Kasumi-1 (cell line): ENCODE data around the gene NTRK2.

Experiments
- DNase-seq, 2 experiments: peaks; one replicate each; lab custom pipeline; 2025; lab: John Stamatoyannopoulos, UW

Gene NTRK2

GRCh38 chr9:84850830-84851392 is 181.4 kb downstream of the NTRK2 start:
- DNase-seq: no peak

GRCh38 chr9:84851935-84852585 is 182.5 kb downstream of the NTRK2 start:
- no peak for DNase-seq

- DNase-seq: no peak
Measured at GRCh38 chr9:84852617-84853301, 183.2 kb downstream of the NTRK2 start.

DNA sequence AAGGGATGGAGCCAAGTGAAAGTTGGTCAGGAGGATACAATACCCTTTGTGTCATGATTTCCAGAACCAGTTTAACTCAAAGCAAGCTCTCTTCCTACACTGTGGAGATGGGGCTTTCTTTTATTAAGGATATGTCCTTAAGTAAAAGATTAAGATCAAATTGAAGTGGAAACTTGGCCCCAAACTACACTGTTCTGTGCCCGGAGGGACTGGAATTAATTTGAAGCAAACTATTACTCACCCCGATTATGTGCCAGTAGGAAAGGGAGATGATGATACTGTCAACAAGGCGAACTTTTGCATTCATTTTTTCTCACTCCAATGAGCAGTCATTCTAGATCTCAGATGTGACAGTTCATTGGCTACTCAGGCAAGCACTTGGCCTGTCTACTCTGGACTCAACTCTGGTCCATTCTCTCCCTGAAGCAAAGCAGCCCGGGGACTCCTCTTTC is 186.7 kb downstream of the NTRK2 start:
- DNase-seq: no peak

DNA sequence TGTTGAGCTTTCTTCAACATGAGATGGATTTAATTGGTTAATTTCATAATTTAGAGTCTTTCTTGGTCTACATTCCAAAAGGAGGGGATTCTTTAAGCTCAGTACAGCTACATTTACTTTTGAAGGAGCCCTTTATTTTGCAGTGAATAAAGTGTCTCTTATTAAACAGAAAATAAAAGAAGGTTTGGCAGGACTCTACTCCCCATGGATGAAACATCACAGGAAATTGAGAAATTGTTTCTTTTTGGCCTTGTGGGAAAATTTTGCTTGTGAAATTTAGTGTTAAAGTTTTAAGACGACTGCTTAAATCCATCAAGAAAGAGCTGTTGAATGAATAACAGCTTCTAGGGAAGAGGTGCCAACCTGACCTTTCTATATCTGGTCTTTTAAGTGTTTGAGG is 187.7 kb downstream of the NTRK2 start:
- no peak for DNase-seq

DNA sequence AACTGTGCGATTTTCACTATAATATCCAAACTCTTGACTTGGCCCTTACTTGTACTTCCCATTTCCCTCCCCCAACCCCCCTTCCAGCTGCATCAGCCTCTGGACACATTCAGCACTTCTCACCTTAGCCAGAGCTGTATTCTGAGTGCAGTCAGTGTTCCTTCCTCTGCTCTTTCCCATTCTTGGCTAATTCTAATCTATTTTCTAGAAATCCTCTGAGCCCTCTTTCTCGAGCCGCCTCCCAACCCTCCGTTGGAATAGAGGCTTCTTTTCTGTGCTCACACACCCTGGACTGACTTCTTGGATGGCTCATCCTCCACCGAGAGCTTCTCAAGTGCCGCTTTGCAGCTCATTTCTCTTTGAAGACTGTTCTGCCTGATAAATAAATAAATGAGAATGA is 188.8 kb downstream of the NTRK2 start:
- DNase-seq: no peak

GRCh38 chr9:84860249-84861115 is 191.0 kb downstream of the NTRK2 start:
- DNase-seq: no peak

- no peak for DNase-seq
Measured at GRCh38 chr9:84861455-84861854, 191.9 kb downstream of the NTRK2 start.

DNA sequence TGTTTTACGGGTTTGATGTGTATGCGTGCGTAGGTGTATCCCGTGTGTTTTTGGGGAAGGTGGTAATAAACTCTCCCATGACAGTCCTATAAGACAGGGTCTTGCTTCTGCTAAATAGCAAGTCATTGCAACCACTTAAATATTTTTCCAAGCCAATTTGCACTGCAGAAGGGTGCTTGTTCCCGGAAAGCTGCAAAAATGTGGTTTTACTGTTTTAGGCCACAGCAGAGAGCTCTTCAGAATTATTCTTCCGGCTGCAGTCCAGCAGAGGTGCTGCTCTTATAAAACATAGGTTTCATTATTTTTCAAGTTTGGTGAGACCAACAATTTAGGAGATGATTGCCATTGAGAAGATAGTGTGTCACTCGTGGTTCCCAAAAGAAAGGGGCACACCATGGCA is 192.8 kb downstream of the NTRK2 start:
- DNase-seq: no peak

DNA sequence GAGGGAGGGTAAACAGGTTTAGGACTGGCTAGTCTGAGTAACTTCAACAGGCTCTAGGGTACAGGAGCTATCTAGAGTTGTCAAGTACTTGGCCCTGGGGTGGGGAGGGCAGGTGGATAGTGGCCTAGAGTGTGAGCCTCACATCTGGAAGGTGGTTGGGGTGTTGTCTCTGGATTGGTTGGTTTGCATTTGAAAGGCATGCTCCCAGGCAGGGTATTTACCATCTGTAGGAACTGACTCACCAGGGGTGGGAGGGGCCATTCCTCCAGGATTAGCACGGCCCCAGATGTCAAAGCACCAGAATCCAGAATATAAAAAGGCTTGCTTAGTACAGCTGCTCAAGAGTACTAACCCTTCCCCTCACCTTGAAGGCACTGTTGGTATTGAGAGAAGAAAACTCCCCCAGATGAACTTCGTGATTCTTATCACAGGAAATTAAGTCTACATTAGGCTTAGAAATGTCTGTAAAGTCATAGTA is 193.3 kb downstream of the NTRK2 start:
- DNase-seq: no peak

GRCh38 chr9:84863372-84863771 is 193.8 kb downstream of the NTRK2 start:
- no peak for DNase-seq

DNA sequence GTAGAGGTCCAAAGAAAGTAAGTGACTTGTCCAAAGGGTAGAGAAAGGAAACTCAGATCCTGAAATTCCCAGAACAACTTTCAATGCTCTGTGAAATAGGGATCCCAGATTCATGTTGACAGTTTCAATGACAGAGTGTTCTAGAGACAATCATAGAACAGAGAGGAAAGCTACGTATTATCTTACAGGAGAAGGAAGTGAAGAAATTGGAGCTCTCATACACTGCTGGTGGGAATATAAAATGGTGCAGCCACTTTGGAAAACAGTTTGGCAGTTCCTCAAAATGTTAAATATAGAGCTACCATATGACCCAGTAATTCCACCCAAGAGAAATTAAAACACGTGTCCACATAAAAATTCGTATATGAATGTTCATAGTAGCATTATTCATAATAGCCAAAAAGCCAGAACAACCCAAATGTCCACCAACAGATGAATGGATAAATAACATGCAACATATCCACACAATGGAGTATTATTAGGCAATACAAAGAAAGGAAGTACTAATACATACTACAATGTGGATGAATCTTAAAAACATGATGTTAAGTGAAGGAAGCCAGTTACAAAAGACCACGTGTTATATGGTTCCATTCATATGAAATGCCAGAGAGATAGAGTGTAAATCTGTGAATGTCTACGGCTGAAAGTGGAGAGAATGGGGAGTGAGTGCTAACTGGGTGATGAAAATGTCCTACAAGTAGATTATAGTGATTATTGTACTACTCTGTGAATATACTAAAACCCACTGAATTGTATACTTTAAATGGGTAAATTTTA is 197.1 kb downstream of the NTRK2 start:
- DNase-seq: no peak

- DNase-seq: no peak
Measured at GRCh38 chr9:84867186-84867585, 197.7 kb downstream of the NTRK2 start.

DNA sequence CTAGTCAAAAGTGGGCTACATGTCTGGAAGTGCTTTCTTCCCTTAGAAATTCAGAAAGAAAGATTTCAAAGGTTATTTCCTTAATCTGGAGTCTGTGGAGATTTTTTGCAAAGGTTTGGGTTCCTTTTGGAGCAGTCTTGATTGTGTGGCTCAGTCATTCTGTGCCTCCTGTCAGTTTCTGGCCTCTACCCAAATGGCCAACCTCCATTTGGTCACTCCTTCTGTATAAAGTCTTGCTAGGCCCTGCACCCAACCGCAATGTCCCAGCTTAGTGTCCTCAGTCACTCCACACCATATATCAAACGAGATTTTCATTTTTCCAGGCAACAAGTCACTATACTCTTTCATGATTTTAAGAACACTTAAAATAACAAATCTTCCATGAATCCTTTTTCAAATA is 199.6 kb downstream of the NTRK2 start:
- no peak for DNase-seq

DNA sequence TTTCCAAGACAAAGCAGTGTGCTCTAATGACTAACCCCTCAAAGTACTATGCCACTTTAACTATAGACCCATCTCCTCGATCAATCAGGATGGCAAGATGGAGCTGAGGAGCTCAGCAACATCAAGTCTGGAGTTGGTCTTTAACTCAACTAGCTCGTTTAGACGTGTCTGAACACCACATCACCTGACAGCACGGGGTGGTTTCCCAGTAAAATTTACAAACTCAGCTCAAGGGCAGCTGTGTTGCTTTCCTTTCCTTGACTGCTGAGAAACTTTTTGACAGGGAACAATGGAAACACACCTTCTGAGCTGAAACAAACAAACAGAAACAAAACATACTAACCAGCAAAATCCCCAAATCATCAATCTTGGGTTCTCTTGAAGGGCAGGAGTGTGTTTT is 202.5 kb downstream of the NTRK2 start:
- no peak for DNase-seq

DNA sequence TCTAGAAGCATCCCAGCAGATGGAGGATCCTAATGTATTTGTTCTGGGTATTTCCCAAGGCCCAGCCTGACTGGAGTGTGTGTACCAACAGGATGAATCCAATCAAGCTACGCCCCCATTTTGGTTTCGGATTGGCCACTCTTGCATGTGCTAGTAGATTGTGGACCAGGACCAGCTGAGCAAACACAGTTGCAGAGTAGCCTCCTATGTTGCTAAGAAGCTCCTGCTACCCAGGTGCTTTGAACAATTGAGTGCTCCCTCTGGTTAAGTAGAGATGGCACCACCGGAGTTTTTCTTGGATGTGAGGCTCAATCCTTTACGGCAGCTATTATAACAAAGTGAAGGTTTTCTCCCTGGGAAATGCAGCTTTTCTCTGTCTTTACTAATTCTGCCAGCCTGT is 204.5 kb downstream of the NTRK2 start:
- DNase-seq: no peak

- peak; percentile 4 to 6 for DNase-seq
Measured at GRCh38 chr9:84874596-84874995, 205.1 kb downstream of the NTRK2 start.

- no peak for DNase-seq
Measured at GRCh38 chr9:84875193-84875592, 205.7 kb downstream of the NTRK2 start.

DNA sequence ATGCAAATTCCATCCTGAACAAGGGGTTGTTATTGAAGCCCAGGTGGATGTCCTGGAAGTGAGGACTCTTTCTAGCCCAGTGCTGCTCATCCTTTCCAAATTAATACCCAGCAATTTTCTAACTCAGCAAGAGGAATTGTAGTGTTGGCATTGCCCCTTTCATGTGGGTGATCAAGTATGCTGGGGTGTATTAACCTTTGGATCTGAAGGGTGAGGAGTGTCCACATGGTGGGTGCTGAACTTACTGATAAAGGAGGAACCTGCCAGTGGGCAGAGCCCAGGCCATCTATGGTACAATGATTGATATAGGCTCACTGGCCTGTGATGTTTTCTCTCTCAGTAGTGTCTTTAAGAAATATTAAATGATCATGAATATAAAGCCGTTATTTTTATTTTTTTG is 210.1 kb downstream of the NTRK2 start:
- no peak for DNase-seq

DNA sequence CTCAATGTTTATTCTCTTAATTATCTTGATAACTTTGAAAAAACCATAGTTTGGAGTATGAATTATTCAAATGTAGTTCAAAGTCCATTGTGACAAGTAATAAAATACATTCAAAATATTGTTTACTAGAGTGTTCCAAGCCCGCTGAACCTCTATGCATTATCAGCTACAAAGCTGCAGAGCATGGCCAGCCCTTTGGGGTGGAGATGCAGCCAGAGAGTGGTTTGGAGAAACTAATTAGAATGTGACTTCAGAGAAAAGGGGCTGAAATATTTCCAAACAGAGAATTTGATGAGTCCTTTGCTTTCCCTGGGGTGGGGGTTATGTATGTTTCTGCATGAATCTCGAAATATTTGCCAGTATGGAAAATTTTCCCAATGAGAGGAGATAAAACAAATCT is 211.3 kb downstream of the NTRK2 start:
- no peak for DNase-seq

GRCh38 chr9:84886866-84887265 is 217.3 kb downstream of the NTRK2 start:
- no peak for DNase-seq

- DNase-seq: no peak
Measured at GRCh38 chr9:84891924-84892323, 222.4 kb downstream of the NTRK2 start.
